Bladder microvascular endothelial cell (primary cell): ENCODE results near the gene NKD1. TPM values are rescaled to one million over a fixed set of nuclear protein-coding genes. Genes with fewer than 3 reads are reported as not detected.

Experiments used
- total RNA-seq: library from RNA; depleted of rRNA; stranded (reverse); fragments of >200 nt; gene quantifications from 2 replicates; pipeline ENCODE4 v1.2.3, GENCODE V29; 2014

Gene NKD1, protein sequence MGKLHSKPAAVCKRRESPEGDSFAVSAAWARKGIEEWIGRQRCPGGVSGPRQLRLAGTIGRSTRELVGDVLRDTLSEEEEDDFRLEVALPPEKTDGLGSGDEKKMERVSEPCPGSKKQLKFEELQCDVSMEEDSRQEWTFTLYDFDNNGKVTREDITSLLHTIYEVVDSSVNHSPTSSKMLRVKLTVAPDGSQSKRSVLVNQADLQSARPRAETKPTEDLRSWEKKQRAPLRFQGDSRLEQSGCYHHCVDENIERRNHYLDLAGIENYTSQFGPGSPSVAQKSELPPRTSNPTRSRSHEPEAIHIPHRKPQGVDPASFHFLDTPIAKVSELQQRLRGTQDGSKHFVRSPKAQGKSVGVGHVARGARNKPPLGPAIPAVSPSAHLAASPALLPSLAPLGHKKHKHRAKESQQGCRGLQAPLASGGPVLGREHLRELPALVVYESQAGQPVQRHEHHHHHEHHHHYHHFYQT
- total RNA-seq = under 0.01 TPM in 1 of 2 replicates, not detected in the other

DNA sequence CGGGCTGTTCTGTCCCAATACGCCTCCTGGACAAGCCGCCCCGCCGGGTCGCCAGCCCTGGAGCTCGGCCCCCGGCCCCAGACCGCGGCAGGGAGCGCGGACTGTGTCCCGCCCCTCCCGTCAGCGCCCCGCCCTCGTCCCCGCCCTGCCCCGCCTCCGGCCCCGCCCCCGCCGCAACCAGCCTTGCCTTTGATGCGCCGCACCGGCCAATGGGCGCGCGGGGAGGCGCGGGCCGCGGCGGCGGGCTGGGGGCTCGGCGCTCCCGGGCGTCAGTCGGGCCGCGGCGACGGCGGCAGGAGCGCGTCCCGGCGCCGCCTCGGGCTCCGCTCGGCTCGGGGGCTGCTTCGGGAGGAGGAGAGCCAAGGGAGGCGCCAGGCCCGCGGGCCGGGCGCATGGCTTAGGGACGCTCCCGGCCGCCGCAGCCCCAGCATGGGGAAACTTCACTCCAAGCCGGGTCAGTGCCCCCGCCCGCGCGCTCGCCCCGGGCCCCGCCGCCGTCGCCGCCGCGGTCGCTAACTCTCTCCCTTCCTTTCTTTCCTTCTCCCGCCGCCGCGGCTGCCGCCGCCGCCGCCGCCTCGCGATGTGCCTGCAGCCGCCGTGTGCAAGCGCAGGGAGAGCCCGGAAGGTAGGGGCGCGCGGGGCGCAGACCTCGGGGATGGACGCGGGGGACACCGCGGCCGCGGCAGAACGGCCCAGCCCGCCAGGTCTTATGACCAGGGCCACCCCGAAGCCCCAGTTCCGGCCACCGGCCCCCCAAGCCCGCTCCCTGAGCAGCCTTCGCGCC is at the start of gene NKD1:
Gene NKD1 (plus strand): TSS at position 272 of the 784 bp plus-strand sequence. CDS start 158 bp downstream, at position 430.

GRCh38 chr16:50681021-50681885 is 133.1 kb downstream of the NKD1 start, which contains the start of gene SNX20:
Gene SNX20 (minus strand): TSS chr16:50681312. CDS start chr16:50677526, 3,786 bp downstream.

DNA sequence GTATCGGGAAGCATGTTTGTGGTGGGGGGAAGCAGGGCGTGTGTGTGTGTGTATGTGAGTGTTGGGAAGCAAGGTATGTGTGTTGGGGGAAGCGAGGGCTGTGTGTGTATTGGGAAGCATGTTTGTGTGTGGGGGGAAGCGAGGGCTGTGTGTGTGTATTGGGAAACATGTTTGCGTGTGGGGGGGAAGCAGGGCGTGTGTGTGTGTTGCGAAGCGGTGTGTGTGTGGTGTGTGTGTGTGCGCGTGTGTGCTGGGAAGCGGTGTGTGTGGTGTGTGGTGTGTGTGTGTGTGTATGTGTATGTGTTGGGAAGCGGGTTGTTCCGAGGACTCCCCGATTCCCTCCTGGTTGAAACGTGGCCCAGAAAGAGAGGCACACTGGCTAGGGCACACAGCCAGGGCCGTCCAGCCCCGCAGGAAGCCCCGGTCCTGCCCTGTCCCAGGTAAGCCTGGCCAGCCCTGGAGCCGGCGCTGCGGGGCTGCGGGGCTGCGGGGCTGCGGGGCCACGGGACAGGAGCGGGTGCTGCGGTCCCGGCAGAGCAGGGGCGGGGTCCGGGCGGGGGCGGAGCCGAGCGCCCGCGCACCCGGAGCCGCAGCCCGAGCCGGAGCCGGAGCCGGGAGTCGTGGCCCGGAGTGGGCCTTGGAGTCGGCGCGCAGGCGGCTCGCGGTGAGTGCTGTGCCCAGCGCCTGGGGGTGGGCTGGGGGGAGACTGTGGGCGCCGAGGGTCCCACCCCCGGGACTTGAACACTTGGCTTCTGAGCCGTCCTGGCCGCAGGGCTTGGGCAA is 145.0 kb downstream of the NKD1 start, which contains the start of gene NOD2:
Gene NOD2 (plus strand): TSS at position 608 of the 783 bp plus-strand sequence. CDS start 5,890 bp downstream, outside the sequence.

Other genes with a start within 250 kb of the NKD1 start
- gene BRD7, start 179.4 kb upstream of the NKD1 start, total RNA-seq = 30.3 and 47.1 TPM in 2 replicates
- 0.25 TPM in 1 of 2 replicates, not detected in the other for gene SNX20, start 132.9 kb downstream of the NKD1 start, total RNA-seq
- gene NOD2, start 145.2 kb downstream of the NKD1 start, total RNA-seq = 0.16 and 2.1 TPM in 2 replicates
- gene CYLD, start 193.7 kb downstream of the NKD1 start, total RNA-seq = 21.4 and 61.4 TPM in 2 replicates